ENCODE measurements around the gene KANSL1.
"Not testable (repeated sequence)": the region's sequence is repeated elsewhere in the genome, so short reads cannot be mapped to it uniquely, and the experiment has no call there.

The KANSL1 gene

DNA sequence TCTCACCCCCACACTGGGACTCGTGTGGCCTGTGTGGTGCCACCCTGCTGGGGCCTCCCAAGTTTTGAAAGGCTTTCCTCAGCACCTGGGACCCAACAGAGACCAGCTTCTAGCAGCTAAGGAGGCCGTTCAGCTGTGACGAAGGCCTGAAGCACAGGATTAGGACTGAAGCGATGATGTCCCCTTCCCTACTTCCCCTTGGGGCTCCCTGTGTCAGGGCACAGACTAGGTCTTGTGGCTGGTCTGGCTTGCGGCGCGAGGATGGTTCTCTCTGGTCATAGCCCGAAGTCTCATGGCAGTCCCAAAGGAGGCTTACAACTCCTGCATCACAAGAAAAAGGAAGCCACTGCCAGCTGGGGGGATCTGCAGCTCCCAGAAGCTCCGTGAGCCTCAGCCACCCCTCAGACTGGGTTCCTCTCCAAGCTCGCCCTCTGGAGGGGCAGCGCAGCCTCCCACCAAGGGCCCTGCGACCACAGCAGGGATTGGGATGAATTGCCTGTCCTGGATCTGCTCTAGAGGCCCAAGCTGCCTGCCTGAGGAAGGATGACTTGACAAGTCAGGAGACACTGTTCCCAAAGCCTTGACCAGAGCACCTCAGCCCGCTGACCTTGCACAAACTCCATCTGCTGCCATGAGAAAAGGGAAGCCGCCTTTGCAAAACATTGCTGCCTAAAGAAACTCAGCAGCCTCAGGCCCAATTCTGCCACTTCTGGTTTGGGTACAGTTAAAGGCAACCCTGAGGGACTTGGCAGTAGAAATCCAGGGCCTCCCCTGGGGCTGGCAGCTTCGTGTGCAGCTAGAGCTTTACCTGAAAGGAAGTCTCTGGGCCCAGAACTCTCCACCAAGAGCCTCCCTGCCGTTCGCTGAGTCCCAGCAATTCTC, 166.8 kb downstream of the KANSL1 start:
- in situ Hi-C loops (cut with HindIII; ENCODE audit: low sequenced_read_pairs), result no loop called here

- in situ Hi-C loops (cut with HindIII; ENCODE audit: low sequenced_read_pairs), result no loop called here
Observed at GRCh38 chr17:46025510-46026165, 167.6 kb downstream of the KANSL1 start.

DNA sequence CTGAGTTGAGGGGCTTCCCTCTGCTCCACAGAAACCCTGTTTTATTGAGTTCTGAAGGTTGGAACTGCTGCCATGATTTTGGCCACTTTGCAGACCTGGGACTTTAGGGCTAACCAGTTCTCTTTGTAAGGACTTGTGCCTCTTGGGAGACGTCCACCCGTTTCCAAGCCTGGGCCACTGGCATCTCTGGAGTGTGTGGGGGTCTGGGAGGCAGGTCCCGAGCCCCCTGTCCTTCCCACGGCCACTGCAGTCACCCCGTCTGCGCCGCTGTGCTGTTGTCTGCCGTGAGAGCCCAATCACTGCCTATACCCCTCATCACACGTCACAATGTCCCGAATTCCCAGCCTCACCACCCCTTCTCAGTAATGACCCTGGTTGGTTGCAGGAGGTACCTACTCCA, 168.2 kb downstream of the KANSL1 start:
- in situ Hi-C loops (cut with HindIII; ENCODE audit: low sequenced_read_pairs), result no loop called here

- in situ Hi-C loops (cut with HindIII; ENCODE audit: low sequenced_read_pairs), result no loop called here
Observed at GRCh38 chr17:46024590-46024989, 168.6 kb downstream of the KANSL1 start.

- in situ Hi-C loops (cut with HindIII; ENCODE audit: low sequenced_read_pairs), result no loop called here
Observed at GRCh38 chr17:46023783-46024388, 169.3 kb downstream of the KANSL1 start.

GRCh38 chr17:46023366-46023765, 169.9 kb downstream of the KANSL1 start:
- in situ Hi-C loops (cut with HindIII; ENCODE audit: low sequenced_read_pairs), result not testable (repeated sequence)

GRCh38 chr17:46020998-46021397, 172.2 kb downstream of the KANSL1 start:
- in situ Hi-C loops (cut with HindIII; ENCODE audit: low sequenced_read_pairs), result no loop called here

DNA sequence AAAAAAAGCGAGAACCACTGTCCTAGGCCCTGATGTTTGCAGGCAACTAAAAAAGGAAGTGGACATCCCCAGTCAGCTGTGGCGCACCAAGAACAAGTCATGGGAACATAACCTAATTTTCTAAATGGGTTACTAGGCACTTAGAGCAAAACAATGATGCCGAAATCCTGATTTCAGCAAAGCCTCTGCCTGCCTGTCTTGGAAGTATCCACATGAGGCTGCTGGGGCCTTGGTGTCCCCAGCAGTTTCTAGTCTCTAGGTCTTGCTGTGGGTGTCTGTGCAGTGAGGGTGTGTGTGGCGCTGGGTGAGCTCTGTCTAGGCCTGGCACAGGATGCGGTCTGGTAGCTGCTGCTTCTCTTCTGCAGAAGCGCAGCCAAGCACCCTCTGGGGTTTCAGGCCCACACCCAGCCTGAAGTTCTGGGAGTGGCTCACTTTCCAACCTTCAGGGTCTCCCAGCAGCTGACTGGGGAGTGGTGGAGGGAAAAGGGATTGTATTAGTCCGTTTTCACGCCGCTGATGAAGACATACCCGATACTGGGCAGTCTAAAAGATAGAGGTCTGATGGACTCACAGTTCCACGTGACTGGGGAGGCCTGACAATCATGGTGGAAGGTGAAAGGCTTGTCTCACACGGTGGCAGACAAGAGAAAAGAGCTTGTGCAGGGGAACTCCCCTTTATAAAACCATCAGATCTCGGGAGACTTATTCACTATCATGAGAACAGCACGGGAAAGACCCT, 173.0 kb downstream of the KANSL1 start:
- in situ Hi-C loops (cut with HindIII; ENCODE audit: low sequenced_read_pairs), result no loop called here

GRCh38 chr17:46019408-46019925, 173.8 kb downstream of the KANSL1 start:
- in situ Hi-C loops (cut with HindIII; ENCODE audit: low sequenced_read_pairs), result not testable (repeated sequence)

- in situ Hi-C loops (cut with HindIII; ENCODE audit: low sequenced_read_pairs), result no loop called here
Observed at GRCh38 chr17:46013502-46014165, 179.6 kb downstream of the KANSL1 start.

- in situ Hi-C loops (cut with HindIII; ENCODE audit: low sequenced_read_pairs), result no loop called here
Observed at GRCh38 chr17:46013127-46013501, 180.1 kb downstream of the KANSL1 start.

DNA sequence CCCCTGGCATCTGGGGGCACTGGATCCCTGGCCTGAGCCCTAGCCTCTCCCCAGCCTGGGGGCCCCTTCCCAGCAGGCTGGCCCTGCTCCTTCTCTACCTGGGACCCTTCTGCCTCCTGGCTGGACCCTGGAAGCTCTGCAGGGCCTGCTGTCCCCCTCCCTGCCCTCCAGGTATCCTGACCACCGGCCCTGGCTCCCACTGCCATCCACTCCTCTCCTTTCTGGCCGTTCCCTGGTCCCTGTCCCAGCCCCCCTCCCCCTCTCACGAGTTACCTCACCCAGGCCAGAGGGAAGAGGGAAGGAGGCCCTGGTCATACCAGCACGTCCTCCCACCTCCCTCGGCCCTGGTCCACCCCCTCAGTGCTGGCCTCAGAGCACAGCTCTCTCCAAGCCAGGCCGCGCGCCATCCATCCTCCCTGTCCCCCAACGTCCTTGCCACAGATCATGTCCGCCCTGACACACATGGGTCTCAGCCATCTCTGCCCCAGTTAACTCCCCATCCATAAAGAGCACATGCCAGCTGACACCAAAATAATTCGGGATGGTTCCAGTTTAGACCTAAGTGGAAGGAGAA, 180.6 kb downstream of the KANSL1 start:
- in situ Hi-C loops (cut with HindIII; ENCODE audit: low sequenced_read_pairs), result no loop called here

GRCh38 chr17:46011711-46012505, 181.3 kb downstream of the KANSL1 start:
- in situ Hi-C loops (cut with HindIII; ENCODE audit: low sequenced_read_pairs), result no loop called here

DNA sequence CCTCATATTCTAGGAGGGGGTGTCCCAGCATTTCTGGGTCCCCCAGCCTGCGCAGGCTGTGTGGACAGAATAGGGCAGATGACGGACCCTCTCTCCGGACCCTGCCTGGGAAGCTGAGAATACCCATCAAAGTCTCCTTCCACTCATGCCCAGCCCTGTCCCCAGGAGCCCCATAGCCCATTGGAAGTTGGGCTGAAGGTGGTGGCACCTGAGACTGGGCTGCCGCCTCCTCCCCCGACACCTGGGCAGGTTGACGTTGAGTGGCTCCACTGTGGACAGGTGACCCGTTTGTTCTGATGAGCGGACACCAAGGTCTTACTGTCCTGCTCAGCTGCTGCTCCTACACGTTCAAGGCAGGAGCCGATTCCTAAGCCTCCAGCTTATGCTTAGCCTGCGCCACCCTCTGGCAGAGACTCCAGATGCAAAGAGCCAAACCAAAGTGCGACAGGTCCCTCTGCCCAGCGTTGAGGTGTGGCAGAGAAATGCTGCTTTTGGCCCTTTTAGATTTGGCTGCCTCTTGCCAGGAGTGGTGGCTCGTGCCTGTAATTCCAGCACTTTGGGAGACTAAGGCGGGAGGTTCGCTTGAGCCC, 182.5 kb downstream of the KANSL1 start:
- in situ Hi-C loops (cut with HindIII; ENCODE audit: low sequenced_read_pairs), result no loop called here

- in situ Hi-C loops (cut with HindIII; ENCODE audit: low sequenced_read_pairs), result no loop called here
Observed at GRCh38 chr17:46009681-46010596, 183.3 kb downstream of the KANSL1 start.

DNA sequence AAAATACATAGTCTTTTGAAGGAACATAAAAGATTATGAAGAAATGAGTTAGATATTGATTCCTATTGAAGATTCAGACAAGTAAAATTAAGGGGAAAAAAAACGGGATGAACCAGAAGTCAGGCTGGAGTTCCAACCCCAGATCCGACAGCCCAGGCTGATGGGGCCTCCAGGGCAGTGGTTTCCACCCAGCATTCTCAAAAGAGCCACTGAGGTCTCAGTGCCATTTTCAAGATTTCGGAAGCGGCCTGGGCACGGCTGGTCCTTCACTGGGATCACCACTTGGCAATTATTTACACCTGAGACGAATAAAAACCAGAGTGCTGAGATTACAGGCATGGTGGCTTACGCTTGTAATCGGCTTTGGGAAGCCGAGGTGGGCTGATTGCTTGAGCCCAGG, 184.6 kb downstream of the KANSL1 start:
- in situ Hi-C loops (cut with HindIII; ENCODE audit: low sequenced_read_pairs), result no loop called here

DNA sequence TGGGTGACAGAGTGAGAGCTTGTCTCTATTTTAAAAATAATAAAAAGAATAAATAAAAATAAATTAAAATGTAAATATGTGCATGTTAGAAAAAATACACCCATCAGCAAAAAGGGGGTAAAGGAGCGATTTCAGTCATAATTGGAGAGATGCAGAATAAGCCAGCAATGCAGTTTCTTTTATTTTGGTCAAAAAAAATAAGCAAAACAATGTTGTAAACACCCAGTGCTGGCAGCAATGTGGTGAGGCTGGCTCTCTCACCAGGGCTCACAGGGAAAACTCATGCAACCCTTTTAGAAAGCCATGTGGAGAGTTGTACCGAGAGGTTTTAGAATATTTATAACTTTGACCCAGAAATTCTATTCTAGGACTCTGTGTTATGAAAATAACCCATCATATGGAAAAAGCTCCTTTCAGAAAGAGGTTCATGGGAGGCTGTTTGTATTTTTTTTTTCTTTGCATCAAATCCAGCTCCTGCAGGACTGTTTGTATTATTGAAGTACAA, 185.7 kb downstream of the KANSL1 start:
- in situ Hi-C loops (cut with HindIII; ENCODE audit: low sequenced_read_pairs), result no loop called here

DNA sequence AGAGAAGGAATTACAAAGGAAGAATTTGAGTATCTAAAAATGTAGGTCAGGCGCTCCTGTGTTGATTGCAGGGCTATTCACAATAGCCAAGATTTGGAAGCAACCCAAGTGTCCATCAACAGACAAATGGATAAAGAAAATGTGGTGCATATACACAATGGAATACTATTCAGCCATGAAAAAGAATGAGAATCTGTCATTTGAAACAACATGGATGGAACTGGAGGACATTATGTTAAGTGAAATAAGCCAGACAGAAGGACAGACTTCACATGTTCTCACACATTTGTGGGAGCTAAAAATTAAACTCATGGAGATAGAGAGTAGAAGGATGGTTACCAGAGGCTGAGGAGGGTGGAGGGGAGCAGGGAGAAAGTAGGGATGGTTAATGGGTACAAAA, 187.1 kb downstream of the KANSL1 start:
- in situ Hi-C loops (cut with HindIII; ENCODE audit: low sequenced_read_pairs), result not testable (repeated sequence)
